H1 (cell line): ENCODE data around the gene FBXO17. TPM values are rescaled to one million over a fixed set of nuclear protein-coding genes. Genes with fewer than 3 reads are reported as not detected.

ENCODE experiments used
- CTCF ChIA-PET: fragments of 300-600 bp; sonication (Branson Sonifier 250); formaldehyde crosslinking; loops from one replicate; lab custom pipeline; 2021; ENCODE audit not compliant: partially characterized antibody; lab: Charles Lee
- POLR2A ChIA-PET: fragments of 300-600 bp; sonication (Branson Sonifier 250); formaldehyde crosslinking; loops from one replicate; lab custom pipeline; 2021; ENCODE audit warnings: inconsistent platforms; ENCODE audit not compliant: partially characterized antibody; lab: Charles Lee
- DNase-seq, 2 experiments: peaks; one replicate each; pipeline versions ENCODE4 v3.0.0 to v3.0.0-alpha.2; 2010 to 2022; ENCODE audit warnings: low spot score in 2 of 2, low read depth in 1 of 2, mixed read lengths in 1 of 2
- FAIRE-seq: peaks from 2 replicates; lab custom pipeline; 2011; peaks lifted over from hg19 to GRCh38; lab: Jason Lieb, UNC
- H2AFZ ChIP-seq: 2 replicates; pipeline ENCODE4 v1.8.1; 2012; ENCODE audit warnings: low read length, inconsistent platforms
- H2AK5ac ChIP-seq: 2 replicates; pipeline ENCODE4 v1.6.1; 2013; ENCODE audit warnings: low read depth, low read length
- H2BK120ac ChIP-seq: replicated peaks from 2 replicates; pipeline ENCODE3; 2013; ENCODE audit warnings: low read depth, low read length, inconsistent platforms
- H2BK12ac ChIP-seq: 2 replicates; pipeline ENCODE4 v1.6.1; 2013; ENCODE audit warnings: low read depth, low read length
- H2BK15ac ChIP-seq: 2 replicates; pipeline ENCODE4 v1.6.1; 2013; ENCODE audit warnings: low read length
- H2BK20ac ChIP-seq: 2 replicates; pipeline ENCODE4 v1.6.1; 2013; ENCODE audit warnings: low read length
- H2BK5ac ChIP-seq: 2 replicates; pipeline ENCODE4 v1.6.1; 2013; ENCODE audit warnings: low read depth, low read length
- H3K14ac ChIP-seq: 2 replicates; pipeline ENCODE4 v1.6.1; 2013; ENCODE audit warnings: inconsistent platforms; ENCODE audit not compliant: insufficient read length
- H3K18ac ChIP-seq: 2 replicates; pipeline ENCODE4 v1.6.1; 2013; ENCODE audit warnings: low read length; ENCODE audit errors: extremely low read depth
- H3K23ac ChIP-seq: 2 replicates; pipeline ENCODE4 v1.6.1; 2013; ENCODE audit warnings: inconsistent platforms; ENCODE audit not compliant: insufficient read length
- H3K23me2 ChIP-seq: 2 replicates; pipeline ENCODE4 v1.6.1; 2013; ENCODE audit warnings: low read depth, low read length
- H3K27ac ChIP-seq: 2 replicates; pipeline ENCODE4 v1.6.1; 2011; ENCODE audit warnings: low read depth, low read length, inconsistent platforms
- H3K27me3 ChIP-seq, 4 experiments: replicated peaks in 1 of 4; 1 replicate in 1 of 4; 2 replicates in 3 of 4; pipeline versions ENCODE4 v1.6.1 to v1.8.1; 2011 to 2013; ENCODE audit warnings: low read length in 3 of 4, mild to moderate bottlenecking in 3 of 4, inconsistent platforms in 2 of 4, mixed read lengths in 2 of 4, moderate library complexity in 1 of 4; ENCODE audit not compliant: control insufficient read depth in 3 of 4, insufficient read depth in 3 of 4; ENCODE audit errors: extremely low read depth in 1 of 4
- H3K36me3 ChIP-seq, 4 experiments: 2 replicates each; pipeline versions ENCODE4 v1.6.1 to v1.8.1; 2011 to 2013; ENCODE audit warnings: mild to moderate bottlenecking in 4 of 4, low read length in 3 of 4, moderate library complexity in 2 of 4, control low read depth in 1 of 4, inconsistent platforms in 1 of 4; ENCODE audit not compliant: insufficient read depth in 4 of 4, control insufficient read depth in 2 of 4
- H3K4ac ChIP-seq: replicated peaks from 2 replicates; pipeline ENCODE3; 2013; ENCODE audit warnings: low read length, low read depth, mixed read lengths, inconsistent platforms; ENCODE audit not compliant: insufficient read length
- H3K4me1 ChIP-seq, 4 experiments: replicated peaks in 1 of 4; 1 replicate in 1 of 4; 2 replicates in 3 of 4; pipeline versions ENCODE4 v1.6.1 to v1.8.1; 2011 to 2013; ENCODE audit warnings: low read length in 3 of 4, inconsistent platforms in 2 of 4, mixed read lengths in 1 of 4; ENCODE audit not compliant: insufficient read depth in 4 of 4, control insufficient read depth in 3 of 4
- H3K4me2 ChIP-seq, 2 experiments: 2 replicates each; pipeline versions ENCODE4 v1.6.1 to v1.8.1; 2011 to 2013; ENCODE audit warnings: low read depth in 2 of 2, low read length in 2 of 2, control low read depth in 1 of 2, inconsistent platforms in 1 of 2, mild to moderate bottlenecking in 1 of 2; ENCODE audit not compliant: insufficient read depth in 1 of 2
- H3K4me3 ChIP-seq, 4 experiments: fragments of 200-600, 300-600 bp in 1 of 4; sonication (generic), shearing (Covaris generic), sonication (Bioruptor Twin) in 1 of 4; 2 replicates each; pipeline versions ENCODE4 v1.5.1 to v1.8.1; 2011 to 2016; ENCODE audit warnings: low read length in 4 of 4, low read depth in 3 of 4, control low read depth in 2 of 4, inconsistent platforms in 2 of 4, mild to moderate bottlenecking in 2 of 4, mixed read lengths in 1 of 4, moderate library complexity in 1 of 4; ENCODE audit not compliant: insufficient read depth in 2 of 4; ENCODE audit errors: extremely low read depth in 1 of 4
- H3K56ac ChIP-seq: replicated peaks from 2 replicates; pipeline ENCODE3; 2013; ENCODE audit warnings: low read depth, mild to moderate bottlenecking, mixed read lengths, low read length, inconsistent platforms; ENCODE audit not compliant: insufficient read length
- H3K79me1 ChIP-seq: 2 replicates; pipeline ENCODE4 v1.6.1; 2013; ENCODE audit warnings: low read depth, low read length, control low read depth
- H3K79me2 ChIP-seq, 2 experiments: 2 replicates each; pipeline versions ENCODE4 v1.6.1 to v1.8.1; 2012 to 2013; ENCODE audit warnings: low read length in 2 of 2, mild to moderate bottlenecking in 2 of 2, inconsistent platforms in 1 of 2; ENCODE audit not compliant: insufficient read depth in 2 of 2, control insufficient read depth in 1 of 2
- H3K9ac ChIP-seq, 4 experiments: replicated peaks in 1 of 4; 1 replicate in 1 of 4; 2 replicates in 3 of 4; pipeline versions ENCODE4 v1.6.1 to v1.8.1; 2011 to 2013; ENCODE audit warnings: low read depth in 3 of 4, low read length in 3 of 4, control low read depth in 2 of 4, mild to moderate bottlenecking in 2 of 4, moderate library complexity in 2 of 4, inconsistent platforms in 1 of 4; ENCODE audit errors: extremely low read depth in 1 of 4
- H3K9me3 ChIP-seq, 2 experiments: 2 replicates each; pipeline versions ENCODE4 v1.6.1 to v1.8.1; 2012 to 2013; ENCODE audit warnings: mild to moderate bottlenecking in 2 of 2, moderate library complexity in 2 of 2, control low read depth in 1 of 2, inconsistent platforms in 1 of 2, low read depth in 1 of 2, low read length in 1 of 2, mixed read lengths in 1 of 2; ENCODE audit not compliant: insufficient read depth in 2 of 2
- H4K20me1 ChIP-seq, 2 experiments: replicated peaks in 1 of 2; 2 replicates each; pipeline versions ENCODE3 to v1.8.1; 2011 to 2013; ENCODE audit warnings: inconsistent platforms in 2 of 2, low read length in 2 of 2, mild to moderate bottlenecking in 1 of 2; ENCODE audit not compliant: insufficient read depth in 2 of 2, control insufficient read depth in 1 of 2
- H4K5ac ChIP-seq: 2 replicates; pipeline ENCODE4 v1.6.1; 2013; ENCODE audit warnings: low read length, low read depth, mixed read lengths, inconsistent platforms; ENCODE audit not compliant: insufficient read length
- H4K8ac ChIP-seq: 2 replicates; pipeline ENCODE4 v1.8.0; 2013; ENCODE audit warnings: mild to moderate bottlenecking, moderate library complexity, low read length, inconsistent platforms; ENCODE audit not compliant: insufficient read depth; ENCODE audit errors: extremely low read depth
- H4K91ac ChIP-seq: replicated peaks from 2 replicates; pipeline ENCODE3; 2013; ENCODE audit warnings: low read length, mixed read lengths, inconsistent platforms; ENCODE audit not compliant: insufficient read length
- EP300 ChIP-seq, 2 experiments: IDR thresholded peaks; 1 replicate in 1 of 2; 2 replicates in 1 of 2; pipeline ENCODE4 v1.6.1; 2011 to 2012; ENCODE audit warnings: low read depth in 2 of 2, low read length in 2 of 2, mild to moderate bottlenecking in 2 of 2, borderline replicate concordance in 1 of 2, inconsistent platforms in 1 of 2, moderate library complexity in 1 of 2
- GTF2F1 ChIP-seq: IDR thresholded peaks from 2 replicates; pipeline ENCODE4 v1.6.1; 2012; ENCODE audit warnings: low read depth, low read length, improper control_type of control experiment, borderline replicate concordance
- MAX ChIP-seq: IDR thresholded peaks from 2 replicates; pipeline ENCODE4 v1.6.1; 2012; ENCODE audit warnings: inconsistent platforms
- RNF2 ChIP-seq: fragments of 200-900, 300-1000 bp; sonication (generic); IDR thresholded peaks from 2 replicates; pipeline ENCODE4 v1.7.1; 2016; ENCODE audit warnings: borderline replicate concordance, low read depth, mild to moderate bottlenecking, antibody characterized with exemption, low read length; ENCODE audit not compliant: poor library complexity, severe bottlenecking; ENCODE audit errors: missing control alignments
- SP1 ChIP-seq: IDR thresholded peaks from 2 replicates; pipeline ENCODE4 v1.6.1; 2011; ENCODE audit warnings: low read depth, low read length
- WGBS, 2 experiments: shearing (Covaris generic) in 1 of 2; methylation state at CpG; one replicate each; pipeline versions ENCODE4 v1.1.6 to v1.1.7; 2013 to 2015; ENCODE audit warnings: low lambda C conversion rate in 2 of 2, mixed read lengths in 2 of 2, inconsistent platforms in 1 of 2, low coverage in 1 of 2, missing lambda C conversion rate in 1 of 2; ENCODE audit not compliant: insufficient replicate concordance in 2 of 2, insufficient coverage in 1 of 2, insufficient read length in 1 of 2; ENCODE audit errors: extremely low coverage in 1 of 2, missing lambda C conversion rate in 1 of 2; 5-methylcytosine and 5-hydroxymethylcytosine counted together
- polyA plus RNA-seq, 7 experiments: library from polyadenylated mRNA; depleted of rRNA in 3 of 7; stranded (reverse) in 5 of 7; unstranded in 2 of 7; fragments of >200 nt in 5 of 7; fragments of 200-250 nt in 2 of 7; gene quantifications; 1 replicate in 5 of 7; 2 replicates in 1 of 7; 4 replicates in 1 of 7; pipeline versions ENCODE4 v1.2.1 to v1.2.3, GENCODE V29; 2011 to 2013; ENCODE audit warnings: missing spikeins in 2 of 7, mixed read lengths in 2 of 7
- total RNA-seq: library from RNA; stranded (reverse); fragmentation: NEBNext Ultra II Directional; extraction: Animal tissue kit (Norgen Biotek cat#: 25700); gene quantifications from 2 replicates; pipeline ENCODE4 v1.2.1, GENCODE V29; 2021

Gene FBXO17
- total and polyA plus RNA-seq, 2 of the 8 experiments (the other 6 are each of a cell fraction or from before 2014, with no cell fraction given): 11.7 to 15.3 TPM

GRCh38 chr19:39004403-39004802 is 28.9 kb upstream of the FBXO17 start:
- Histone ChIP-seq H4K91ac (no peak overlapping the region), H3K14ac (no peak overlapping the region), H3K23ac (no peak overlapping the region), H3K27me3 (no peaks in the 10 kb centered on the region), H3K23me2 (no peaks in the 10 kb centered on the region), H3K9ac (no peak overlapping the region), H4K20me1 (no peaks in the 10 kb centered on the region), H3K56ac (no peak overlapping the region), H2AK5ac (no peak overlapping the region), H2AFZ (no peak overlapping the region), H3K4ac (no peak overlapping the region), H2BK15ac (no peak overlapping the region), H3K9me3 (no peaks in the 10 kb centered on the region), H4K8ac (no peak overlapping the region), H3K79me2 (no peaks in the 10 kb centered on the region), H3K4me2 (no peak overlapping the region), H2BK5ac (no peak overlapping the region), H3K27ac (no peak overlapping the region), H3K36me3 (no peaks in the 10 kb centered on the region), H3K18ac (no peak overlapping the region), H2BK120ac (no peak overlapping the region), H3K4me3 (no peak overlapping the region), H2BK20ac (no peak overlapping the region), H2BK12ac (no peak overlapping the region), H3K4me1 (0 out of 7 replicates have a peak, but pooled peaks cover 0 to 2% (median 0%) of the 10 kb centered on the region in 4 experiments), H3K79me1 (no peaks in the 10 kb centered on the region; the same call in 1 of the 2 replicates), H4K5ac (no peak overlapping the region)
- FAIRE-seq (no peak), DNase-seq (no peak)
- TF ChIP-seq MAX (no peak), SP1 (no peak), EP300 (IDR thresholded peaks at IDR 0.05; ENCODE audit: borderline replicate concordance in 1 of 2, low read depth in 2 of 2, low read length in 2 of 2) (no peak), GTF2F1 (no peak), RNF2 (no peak)
- 88% methylated on average over 9 of the region's 9 CpGs; no CpG with 5 or more reads in 1 of the 2 experiments for WGBS, 2 experiments
- ChIA-PET POLR2A (no interaction called here), CTCF (no interaction called here)
